22Rv1 (cell line): Measurements from ENCODE around the gene SYNPO2.
"Not testable (repeated sequence)": the region's sequence is repeated elsewhere in the genome, so short reads cannot be mapped to it uniquely, and the experiment has no call there.

Experiments
- ZFX ChIP-seq: fragments of 450-650 bp; IDR thresholded peaks from 2 replicates; pipeline ENCODE4 v1.6.1; 2017; ENCODE audit warnings: antibody characterized with exemption, borderline replicate concordance
- TF ChIP-seq, protein P1 (sequence below): fragments of 450-650 bp; IDR thresholded peaks from 2 replicates; pipeline ENCODE4 v1.5.1; 2017; ENCODE audit warnings: mild to moderate bottlenecking

DNA sequence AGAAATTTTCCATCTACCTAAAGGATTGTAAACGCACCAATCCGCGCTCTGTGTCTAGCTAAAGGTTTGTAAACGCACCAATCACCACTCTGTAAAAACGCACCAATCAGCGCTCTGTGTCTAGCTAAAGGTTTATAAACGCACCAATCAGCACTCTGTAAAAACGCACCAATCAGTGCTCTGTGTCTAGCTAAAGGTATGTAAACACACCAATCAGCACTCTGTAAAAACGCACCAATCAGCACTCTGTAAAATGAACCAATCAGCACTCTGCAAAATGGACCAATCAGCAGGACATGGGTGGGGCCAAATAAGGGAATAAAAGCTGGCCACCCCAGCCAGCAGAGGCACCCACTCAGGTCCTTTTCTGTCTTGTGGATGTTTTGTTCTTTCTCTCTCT, 10.1 kb upstream of the SYNPO2 start:
- TF ChIP-seq, protein P1, sequence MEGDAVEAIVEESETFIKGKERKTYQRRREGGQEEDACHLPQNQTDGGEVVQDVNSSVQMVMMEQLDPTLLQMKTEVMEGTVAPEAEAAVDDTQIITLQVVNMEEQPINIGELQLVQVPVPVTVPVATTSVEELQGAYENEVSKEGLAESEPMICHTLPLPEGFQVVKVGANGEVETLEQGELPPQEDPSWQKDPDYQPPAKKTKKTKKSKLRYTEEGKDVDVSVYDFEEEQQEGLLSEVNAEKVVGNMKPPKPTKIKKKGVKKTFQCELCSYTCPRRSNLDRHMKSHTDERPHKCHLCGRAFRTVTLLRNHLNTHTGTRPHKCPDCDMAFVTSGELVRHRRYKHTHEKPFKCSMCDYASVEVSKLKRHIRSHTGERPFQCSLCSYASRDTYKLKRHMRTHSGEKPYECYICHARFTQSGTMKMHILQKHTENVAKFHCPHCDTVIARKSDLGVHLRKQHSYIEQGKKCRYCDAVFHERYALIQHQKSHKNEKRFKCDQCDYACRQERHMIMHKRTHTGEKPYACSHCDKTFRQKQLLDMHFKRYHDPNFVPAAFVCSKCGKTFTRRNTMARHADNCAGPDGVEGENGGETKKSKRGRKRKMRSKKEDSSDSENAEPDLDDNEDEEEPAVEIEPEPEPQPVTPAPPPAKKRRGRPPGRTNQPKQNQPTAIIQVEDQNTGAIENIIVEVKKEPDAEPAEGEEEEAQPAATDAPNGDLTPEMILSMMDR, result not testable (repeated sequence)
- not testable (repeated sequence) for TF ChIP-seq ZFX
